Measurements from ENCODE around the gene ZDHHC11.
A peak's percentile ranks its signal among the peaks of the same experiment; 100 is the strongest.
"Not testable (repeated sequence)": the region's sequence is repeated elsewhere in the genome, so short reads cannot be mapped to it uniquely, and the experiment has no call there.

The ZDHHC11 gene

GRCh38 chr5:850511-851006, at the start of gene ZDHHC11:
ZDHHC11 (minus strand) TSS chr5:850986; CDS start chr5:850602, 384 bp downstream.
- DNase-seq: no peak

- DNase-seq: no peak
Observed at GRCh38 chr5:893711-894110, 42.9 kb upstream of the ZDHHC11 start.

DNA sequence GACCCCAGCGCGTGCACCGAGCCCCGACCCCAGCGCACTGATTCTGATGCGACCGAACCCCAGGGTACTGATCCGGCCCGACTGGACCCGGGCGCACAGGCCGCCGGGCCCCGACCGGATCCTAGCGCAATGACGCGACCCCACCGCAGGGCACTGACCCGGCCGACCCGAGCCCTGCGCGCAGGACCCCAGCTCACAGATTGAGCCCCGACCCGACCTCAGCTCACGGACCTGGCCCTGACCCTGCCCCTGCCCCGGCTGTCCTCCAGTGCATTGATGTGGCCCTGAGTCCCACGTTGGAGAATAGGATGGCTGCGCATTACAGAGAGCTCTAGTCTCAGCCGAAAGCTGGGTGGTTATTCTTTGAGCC, 42.3 kb upstream of the ZDHHC11 start:
- no peak for DNase-seq

DNA sequence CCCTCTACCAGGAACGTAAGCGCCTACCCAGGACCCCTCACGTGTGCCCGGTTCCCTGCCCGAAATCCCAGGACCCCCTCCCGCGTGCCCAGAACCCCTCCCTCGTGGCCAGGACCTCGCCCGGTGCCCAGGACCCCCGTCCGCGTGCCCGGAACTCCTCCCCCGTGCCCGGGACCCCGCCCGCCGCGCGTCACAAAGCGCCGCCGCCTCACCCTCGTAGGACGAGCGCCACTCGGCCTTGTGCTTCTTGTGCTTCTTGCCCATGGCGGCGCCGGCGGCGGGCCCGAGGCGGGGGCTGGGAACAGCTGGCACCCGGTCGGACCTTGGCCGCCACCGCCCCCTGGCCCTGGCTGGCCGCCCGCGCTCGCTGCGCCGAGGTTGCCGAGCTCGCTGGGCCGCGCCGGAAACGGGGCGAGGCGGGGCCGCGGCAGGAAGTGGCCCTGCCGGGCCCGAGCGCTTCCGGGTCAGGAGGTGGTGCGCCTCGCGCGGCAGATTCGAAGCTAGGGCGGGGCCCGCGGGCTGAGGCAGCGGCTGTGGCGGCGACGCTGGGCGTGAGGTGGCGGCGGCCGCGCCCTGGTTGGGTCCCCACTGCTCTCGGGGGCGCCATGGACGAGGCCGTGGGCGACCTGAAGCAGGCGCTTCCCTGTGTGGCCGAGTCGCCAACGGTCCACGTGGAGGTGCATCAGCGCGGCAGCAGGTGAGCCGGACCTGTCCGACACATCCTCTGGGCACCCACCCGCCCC, 41.8 kb upstream of the ZDHHC11 start, which contains the start of the genes BRD9 and TRIP13:
Gene BRD9, minus strand, starts transcription at position 408 of the 743 bp plus-strand sequence. Its CDS starts 144 bp downstream, at position 264.
Gene TRIP13, plus strand, starts transcription at position 491 of the 743 bp plus-strand sequence. Its CDS starts 115 bp downstream, at position 606.
- peak; percentile 81 to 96 for DNase-seq

- no peak for DNase-seq
Observed at GRCh38 chr5:891837-892393, 41.1 kb upstream of the ZDHHC11 start.

GRCh38 chr5:891117-891836, 40.5 kb upstream of the ZDHHC11 start:
- DNase-seq: no peak

DNA sequence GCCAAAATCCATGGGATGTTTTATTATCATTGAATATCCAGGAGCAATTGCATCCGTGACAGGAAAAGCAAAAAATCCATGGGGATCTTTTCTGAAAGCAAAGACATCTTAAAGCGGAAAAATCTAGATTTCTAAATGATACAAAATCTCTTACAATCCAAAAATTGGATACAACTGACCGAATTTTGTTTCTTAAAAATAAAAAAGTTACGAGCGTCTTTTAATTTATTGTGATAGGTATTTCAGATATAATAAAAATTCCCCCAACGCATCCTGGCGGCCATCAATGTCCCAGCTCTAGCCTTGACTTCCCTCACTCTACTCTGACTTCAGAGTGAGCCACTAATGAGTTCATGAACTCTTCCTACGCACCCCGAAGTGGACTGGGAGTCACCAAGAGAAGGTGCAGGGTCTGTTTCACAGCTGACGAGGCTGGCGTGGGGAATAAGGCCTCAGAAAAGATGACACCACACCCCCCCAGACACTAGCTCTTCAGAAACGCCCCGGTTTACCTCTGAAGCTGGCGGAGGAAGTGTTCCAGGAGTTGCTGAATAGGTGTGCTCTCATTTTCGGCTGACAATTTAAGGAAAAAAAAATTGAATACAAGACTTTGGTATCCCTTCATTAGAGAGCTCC, 38.4 kb upstream of the ZDHHC11 start:
- DNase-seq: no peak

GRCh38 chr5:888638-889035, 37.9 kb upstream of the ZDHHC11 start:
- no peak for DNase-seq

DNA sequence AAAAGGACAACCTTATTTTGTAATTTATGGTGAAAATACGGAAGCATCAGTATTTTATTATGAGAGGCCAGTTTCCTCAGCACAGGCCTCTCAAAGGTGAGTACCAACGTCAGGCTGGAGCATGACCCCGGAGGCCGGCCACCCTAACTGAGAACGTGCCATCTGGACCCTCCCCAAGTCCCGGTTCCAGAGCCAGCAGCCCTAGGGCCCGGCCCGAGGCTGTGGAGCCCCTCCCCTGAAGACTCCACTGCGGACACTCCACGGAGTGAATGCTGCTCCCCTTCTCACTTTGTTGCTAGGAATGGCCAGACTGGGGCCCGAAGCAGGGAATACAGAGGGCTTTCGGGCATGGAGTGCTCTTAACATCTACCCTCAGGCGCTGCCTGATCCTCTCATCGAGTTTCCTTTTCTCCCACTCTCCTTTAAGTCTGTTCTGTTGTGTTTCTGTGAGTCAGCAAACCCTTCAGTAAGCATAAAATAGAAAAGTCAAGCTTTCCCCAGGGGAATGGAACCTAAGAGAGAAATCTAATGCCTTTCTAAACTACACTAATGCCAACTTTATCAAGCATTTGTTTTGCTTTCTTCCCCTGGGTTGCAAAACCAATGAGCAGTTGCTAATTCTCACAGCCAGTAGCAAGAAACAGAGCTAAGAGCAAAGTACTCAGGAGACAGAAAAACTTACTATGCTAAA, 37.3 kb upstream of the ZDHHC11 start:
- no peak for DNase-seq

DNA sequence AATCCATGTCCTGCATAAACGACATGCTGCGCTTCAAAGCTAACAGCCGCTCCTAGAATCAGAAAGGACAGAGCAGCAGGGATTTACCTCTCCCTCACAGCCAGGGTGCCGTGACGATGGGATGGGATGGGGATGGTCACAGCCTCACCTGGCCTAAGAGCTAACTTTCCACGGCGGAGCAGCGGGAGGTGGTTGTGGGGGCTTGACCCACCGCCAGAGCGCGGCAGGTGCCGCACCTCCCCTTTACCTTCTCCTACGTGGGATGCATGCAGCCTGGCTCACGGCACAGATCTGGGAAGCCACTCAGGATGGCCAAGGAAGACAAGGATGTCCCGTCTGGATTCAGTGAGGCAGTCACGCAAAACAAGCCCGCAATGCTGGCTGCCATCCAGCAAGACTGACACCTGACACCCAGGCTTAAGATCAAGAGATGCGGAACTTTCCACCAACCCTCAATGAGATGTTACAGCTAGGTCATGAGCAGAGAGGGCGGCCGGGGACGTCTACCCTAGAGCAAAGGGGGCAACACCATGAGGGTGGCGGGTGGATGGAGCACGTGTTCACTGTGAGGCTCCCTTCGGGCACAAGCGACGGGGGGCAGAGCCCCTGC, 36.0 kb upstream of the ZDHHC11 start:
- DNase-seq: no peak

GRCh38 chr5:886036-886435, 35.2 kb upstream of the ZDHHC11 start:
- DNase-seq: no peak

DNA sequence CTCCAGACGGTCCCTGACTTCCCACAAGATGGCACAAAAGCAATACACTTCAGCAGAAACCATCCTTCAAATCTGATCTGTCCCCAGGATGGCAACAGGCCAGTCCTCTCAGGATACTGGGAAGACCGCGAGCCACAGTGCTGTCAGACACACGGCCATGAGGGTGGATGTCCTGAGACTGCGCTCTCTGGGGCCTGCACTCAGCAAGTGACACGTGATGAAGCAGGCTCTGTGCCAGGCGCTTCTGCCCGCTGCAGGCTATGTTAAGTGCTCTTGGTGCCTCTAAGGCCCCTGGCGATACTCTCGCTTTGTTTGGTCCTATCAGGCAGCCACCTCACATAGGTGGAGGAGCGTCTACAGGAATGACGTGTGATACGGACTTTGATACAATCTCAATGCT, 34.7 kb upstream of the ZDHHC11 start:
- no peak for DNase-seq

DNA sequence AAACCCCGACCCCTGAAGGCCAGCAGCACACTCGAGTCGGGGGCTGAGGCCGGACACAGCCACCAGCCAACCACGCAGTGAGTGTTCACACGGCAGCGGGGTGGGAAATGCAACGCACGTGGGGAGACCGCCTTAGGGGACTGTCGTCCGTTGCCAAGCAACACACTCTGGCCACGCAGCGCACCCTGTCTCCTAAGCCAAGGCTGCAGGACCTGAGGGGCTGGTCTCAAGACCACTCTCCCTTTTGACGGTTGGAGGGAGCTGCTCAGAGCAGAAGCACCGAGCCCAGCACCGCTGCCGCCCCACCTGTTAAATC, 34.3 kb upstream of the ZDHHC11 start:
- DNase-seq: no peak

GRCh38 chr5:884345-885126, 33.8 kb upstream of the ZDHHC11 start:
- no peak for DNase-seq

DNA sequence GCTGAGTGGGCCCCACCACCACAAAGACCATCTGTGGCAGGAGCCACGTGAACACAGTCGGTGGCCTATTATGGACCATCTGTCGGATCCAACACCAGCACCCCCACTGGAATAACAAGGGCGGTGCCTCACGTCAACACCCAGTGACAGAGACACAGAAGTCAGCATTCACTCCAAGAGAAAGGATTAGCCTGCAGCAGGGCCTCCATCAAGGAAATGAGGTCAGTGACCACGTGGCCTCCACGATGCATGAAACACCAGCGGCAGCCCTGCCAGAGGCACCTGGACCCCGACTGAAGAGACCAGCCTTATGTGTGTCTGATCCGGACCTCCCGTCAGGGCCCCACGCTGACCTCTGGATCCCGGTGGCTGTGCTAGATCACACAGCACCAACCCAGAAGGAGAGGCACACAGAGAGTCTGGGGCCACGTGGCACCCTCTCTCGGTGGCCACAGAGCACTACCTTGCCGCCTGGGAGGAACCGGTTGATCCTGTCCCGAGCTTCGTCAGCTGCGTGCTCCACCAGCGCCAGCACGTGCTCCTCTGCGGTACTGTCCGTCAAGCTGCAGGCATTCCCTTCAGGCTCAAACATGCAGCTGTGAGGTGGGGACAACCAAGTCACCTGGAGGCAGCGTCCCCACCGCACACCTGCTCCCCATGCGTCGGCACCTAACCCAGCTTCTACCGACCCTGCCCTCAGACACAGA, 32.8 kb upstream of the ZDHHC11 start:
- DNase-seq: no peak

GRCh38 chr5:882253-883183, 31.7 kb upstream of the ZDHHC11 start:
- DNase-seq: no peak

DNA sequence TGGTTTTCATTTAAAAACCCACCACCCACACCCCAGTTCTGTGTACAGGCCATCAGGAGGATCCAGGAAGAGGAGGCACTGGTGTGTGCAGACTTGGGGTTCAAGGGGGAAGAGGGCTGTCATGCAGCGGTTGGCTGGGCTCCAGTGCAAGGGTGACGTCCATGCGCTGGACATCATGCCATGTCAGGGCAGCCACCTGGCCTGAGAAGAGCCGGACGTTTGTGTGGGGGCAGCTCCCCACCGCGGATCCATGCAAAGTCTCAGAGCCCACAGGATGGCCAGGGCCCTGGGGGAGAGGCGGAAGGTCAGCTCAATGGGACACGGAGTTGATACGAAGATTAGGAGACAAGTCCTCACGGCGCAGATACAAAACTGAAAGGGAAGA, 30.8 kb upstream of the ZDHHC11 start:
- DNase-seq: no peak

DNA sequence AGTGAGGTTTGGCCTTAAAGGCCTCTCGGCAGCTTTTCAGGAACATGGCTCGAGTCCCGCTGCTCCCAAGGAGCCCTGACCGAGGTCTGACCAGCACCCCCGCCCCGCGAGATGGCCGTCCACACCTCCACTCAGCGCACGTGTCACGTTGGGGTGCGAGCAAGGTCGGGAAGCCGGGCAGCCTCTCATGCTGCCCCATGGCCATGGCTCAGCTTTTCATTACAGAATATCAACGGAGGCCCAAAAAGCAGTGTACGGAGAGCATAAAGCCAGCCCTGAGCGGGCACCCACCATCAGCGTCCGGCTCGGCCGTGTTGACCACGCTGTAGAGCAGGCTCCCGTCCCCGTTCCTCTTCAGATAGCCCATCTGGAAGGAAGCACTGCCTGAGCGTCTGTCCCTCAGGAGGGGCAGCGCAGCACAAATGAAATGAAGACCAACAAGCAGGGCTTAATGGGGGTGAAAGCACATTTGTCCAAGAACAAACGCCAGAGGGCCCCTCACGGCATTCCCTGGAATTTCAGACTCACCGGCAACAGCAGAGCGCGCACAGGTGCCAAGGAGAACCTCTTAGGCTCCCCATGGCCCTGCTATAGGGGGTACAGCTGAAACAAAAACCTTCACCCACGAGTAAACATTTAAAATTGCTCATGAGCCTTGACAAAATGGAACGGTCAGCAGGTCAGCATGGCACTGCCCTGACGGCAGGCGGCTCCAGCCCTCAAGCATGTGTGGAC, 30.2 kb upstream of the ZDHHC11 start:
- DNase-seq: no peak

DNA sequence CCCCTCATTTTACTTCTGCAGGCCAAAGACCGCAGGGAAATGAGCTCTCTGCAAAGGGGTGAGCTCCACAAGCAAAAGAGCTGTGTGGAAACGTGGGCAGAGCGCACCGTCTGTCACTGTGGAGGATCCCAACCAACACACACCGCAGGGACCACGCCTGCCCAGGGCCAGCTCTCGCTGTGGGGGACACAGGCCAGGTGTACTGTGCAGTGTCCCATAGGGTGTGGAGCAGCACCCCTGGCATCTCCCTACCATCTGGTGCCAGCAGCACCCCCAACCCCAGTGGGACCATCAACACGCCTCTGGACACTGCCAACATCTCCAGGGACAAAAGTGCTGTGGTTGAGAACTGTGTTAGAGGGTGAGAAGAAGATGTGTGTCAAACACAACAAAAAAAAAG, 27.9 kb upstream of the ZDHHC11 start:
- DNase-seq: not testable (repeated sequence)
